Heart right ventricle (tissue), 16 donors: ENCODE measurements around the gene MATR3. TPM values are rescaled to one million over a fixed set of nuclear protein-coding genes. Genes with fewer than 3 reads are reported as not detected.

Source experiments
- ATAC-seq, 8 donors: fragments of 200-7000 bp; cut with Tn5 transposase; one replicate each; pipeline ENCODE4 v1.9.1; 2020; ENCODE audit warnings: mild to moderate bottlenecking in 8 of 8, moderate library complexity in 8 of 8, moderate number of reproducible peaks in 1 of 8
- DNase-seq, 2 donors: peaks; one replicate each; pipeline ENCODE4 v3.0.0-alpha.2; 2020
- H3K27ac ChIP-seq, 10 donors: fragments of 200-600 bp; sonication (generic) in 2 of 10; one replicate each; pipeline versions ENCODE4 v1.5.0 to v1.8.0; 2020 to 2022; ENCODE audit warnings: mild to moderate bottlenecking in 3 of 10
- H3K27me3 ChIP-seq, 7 donors: fragments of 200-600 bp; one replicate each; pipeline ENCODE4 v1.8.0; 2021 to 2022; ENCODE audit warnings: mild to moderate bottlenecking in 2 of 7
- H3K36me3 ChIP-seq, 9 donors: fragments of 200-600 bp; sonication (generic) in 1 of 9; one replicate each; pipeline versions ENCODE4 v1.5.0 to v1.8.0; 2020 to 2022; ENCODE audit warnings: mild to moderate bottlenecking in 2 of 9
- H3K4me1 ChIP-seq, 9 donors: fragments of 200-600 bp; sonication (generic) in 1 of 9; one replicate each; pipeline versions ENCODE4 v1.5.0 to v1.8.0; 2020 to 2022; ENCODE audit warnings: mild to moderate bottlenecking in 4 of 9
- H3K4me3 ChIP-seq, 10 donors: fragments of 200-600 bp; sonication (generic) in 2 of 10; one replicate each; pipeline versions ENCODE4 v1.5.0 to v1.8.0; 2020 to 2022; ENCODE audit warnings: mild to moderate bottlenecking in 7 of 10, moderate library complexity in 2 of 10
- H3K9me3 ChIP-seq, 11 donors: fragments of 200-600 bp in 10 of 11; sonication (generic) in 2 of 11; one replicate each; pipeline versions ENCODE4 v1.5.0 to v1.8.0; 2013 to 2022; ENCODE audit warnings: mild to moderate bottlenecking in 2 of 11, control low read depth in 1 of 11, moderate library complexity in 1 of 11
- WGBS, 2 donors: extraction: QIAGEN DNeasy Blood & Tissue Kit; methylation state at CpG; one replicate each; pipeline ENCODE4 v1.1.7; 2013; ENCODE audit warnings: inconsistent platforms in 1 of 2; 5-methylcytosine and 5-hydroxymethylcytosine counted together
- intact Hi-C, 10 donors: fragments of 100-400 bp; cut with DNase I; formaldehyde crosslinking; loops; one replicate each; pipeline versions ENCODE4 v1.11.1 to v1.14.2; 2022
- polyA plus RNA-seq, 2 donors: library from polyadenylated mRNA; stranded (reverse); fragments of 200-250 nt; gene quantifications; one replicate each; pipeline ENCODE4 v1.2.3, GENCODE V29; 2013
- total RNA-seq, 10 donors: library from RNA; stranded (reverse); fragmentation: NEBNext Ultra II Directional in 3 of 10; extraction: Animal tissue kit (Norgen Biotek cat#: 25700) in 3 of 10; gene quantifications; one replicate each; pipeline versions ENCODE4 v1.2.1 to v1.2.4, GENCODE V29; 2021 to 2023
- TF ChIP-seq, protein P1 (sequence below), 9 donors: fragments of 200-600 bp; sonication (generic) in 2 of 9; IDR thresholded peaks; one replicate each; pipeline versions ENCODE4 v1.5.0 to v1.8.0; 2021 to 2022; ENCODE audit warnings: antibody characterized with exemption in 9 of 9, mild to moderate bottlenecking in 5 of 9, moderate library complexity in 1 of 9
- donor health status: Arrhythmogenic right ventricular cardiomyopathy.
- donor health status: ischemic (EF 13 %, LVEDD 7.1; RV severe dilation, severe dysfunction).
- donor health status: healthy with polysubstance abuse.
- donor health status: DM: no; HTN: yes; CAD: no.
- donor health status: DM: no; HTN: no; CAD: no.
- donor health status: ischemic (EF 25% LVEDD 6.9; RV normal size, moderate dysfunction).
- donor health status: ischemic (EF 25% LVEDD 5.7; RV mildly dilated, moderate dysfunction).
- donor health status: healthy.
- donor health status: DM: yes; HTN: yes; CAD: no.
- donor health status: Ischemic cardiomyopathy.
- donor health status: ischemic (EF 35%, LVEDD 5.7; RV mildly dilated, moderate dysfunction).
- donor health status: nonischemic (EF 11% LVEDD 7.7; RV severe dilation, severe dysfunction).
- donor health status: DM: yes; HTN: yes; CAD: no.
- donor health status: PGD.
- donor health status: ischemic (EF 29% LVEDD 5.4; RV normal size, mild dysfunction).
- donor health status: nonischemic (EF 23%, LVEDD 6.1; RV moderate dilation, normal function).

The MATR3 gene
- total and polyA plus RNA-seq, 12 donors, result 86.8 to 209 (median 167) TPM

DNA sequence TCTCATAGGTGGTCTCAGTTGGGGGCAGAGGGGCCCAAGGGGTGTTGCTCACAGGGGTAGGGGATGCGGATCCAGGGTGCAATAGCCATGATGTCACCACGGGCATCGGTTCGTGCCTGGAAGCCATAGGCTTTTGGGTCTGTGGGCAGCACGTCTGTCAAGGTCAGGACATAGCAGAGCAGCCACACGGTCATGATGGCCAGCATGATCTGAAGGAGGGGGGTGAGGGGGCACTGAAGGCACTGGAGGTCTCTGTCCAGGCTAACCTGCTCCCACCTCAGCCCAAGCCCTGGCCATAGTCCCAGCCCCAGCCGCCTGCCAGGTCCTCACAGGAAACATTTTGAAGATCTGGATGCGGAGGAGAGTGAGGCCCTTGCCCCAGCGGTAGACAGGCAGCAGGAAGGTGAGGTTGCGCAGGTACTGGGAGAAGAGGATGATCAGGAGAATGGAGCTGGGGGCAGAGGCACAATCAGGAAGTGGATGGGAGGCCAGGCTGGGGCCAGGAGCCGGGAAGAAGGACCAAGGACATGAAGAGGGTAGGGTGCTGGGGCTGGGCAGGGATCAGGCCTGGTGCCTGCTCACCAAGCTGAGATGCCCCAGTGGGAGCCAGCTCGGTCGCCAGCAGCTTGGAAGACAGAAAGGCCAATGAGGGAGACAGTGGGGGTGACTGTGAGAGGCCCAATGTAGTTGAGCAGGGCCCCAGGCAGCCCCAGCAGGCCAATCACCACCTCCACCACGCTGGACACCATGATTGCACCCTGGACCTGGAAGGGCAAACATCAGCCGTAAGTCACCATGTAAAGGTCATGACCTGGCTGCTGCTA lies 86.3 kb downstream of the MATR3 start:
- Histone ChIP-seq H3K4me1 (peaks cover 0 to 12% (median 8%) of the 10 kb centered on the region in 9 donors), H3K27me3 (no peaks in the 10 kb centered on the region), H3K9me3 (no peaks in the 10 kb centered on the region), H3K4me3 (no peak overlapping the region), H3K36me3 (peaks cover 0 to 13% (median 0%) of the 10 kb centered on the region in 9 donors), H3K27ac (no peak overlapping the region)
- intact Hi-C loops, result no loop called here
- ATAC-seq, result no peak
- DNase-seq, result no peak
- TF ChIP-seq, protein P1, sequence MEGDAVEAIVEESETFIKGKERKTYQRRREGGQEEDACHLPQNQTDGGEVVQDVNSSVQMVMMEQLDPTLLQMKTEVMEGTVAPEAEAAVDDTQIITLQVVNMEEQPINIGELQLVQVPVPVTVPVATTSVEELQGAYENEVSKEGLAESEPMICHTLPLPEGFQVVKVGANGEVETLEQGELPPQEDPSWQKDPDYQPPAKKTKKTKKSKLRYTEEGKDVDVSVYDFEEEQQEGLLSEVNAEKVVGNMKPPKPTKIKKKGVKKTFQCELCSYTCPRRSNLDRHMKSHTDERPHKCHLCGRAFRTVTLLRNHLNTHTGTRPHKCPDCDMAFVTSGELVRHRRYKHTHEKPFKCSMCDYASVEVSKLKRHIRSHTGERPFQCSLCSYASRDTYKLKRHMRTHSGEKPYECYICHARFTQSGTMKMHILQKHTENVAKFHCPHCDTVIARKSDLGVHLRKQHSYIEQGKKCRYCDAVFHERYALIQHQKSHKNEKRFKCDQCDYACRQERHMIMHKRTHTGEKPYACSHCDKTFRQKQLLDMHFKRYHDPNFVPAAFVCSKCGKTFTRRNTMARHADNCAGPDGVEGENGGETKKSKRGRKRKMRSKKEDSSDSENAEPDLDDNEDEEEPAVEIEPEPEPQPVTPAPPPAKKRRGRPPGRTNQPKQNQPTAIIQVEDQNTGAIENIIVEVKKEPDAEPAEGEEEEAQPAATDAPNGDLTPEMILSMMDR (IDR thresholded peaks at IDR 0.05), result no peak
- 83 to 88% methylated on average over 15 of the region's 15 CpGs for WGBS, 2 donors

Other genes with a start within 250 kb of the MATR3 start
- gene SIL1, start 95.4 kb upstream of the MATR3 start, total RNA-seq, result 10 to 100 TPM; 26.7 to 68.1 (median 43.4) TPM
- 10 to 100 TPM; 74.3 to 94.7 TPM for gene SIL1, start 95.4 kb upstream of the MATR3 start, polyA plus RNA-seq
- gene PAIP2, start 48.1 kb downstream of the MATR3 start, total RNA-seq, result 100 to 1,000 TPM; 126 to 173 (median 139) TPM
- gene PAIP2, start 48.1 kb downstream of the MATR3 start, polyA plus RNA-seq, result 100 to 1,000 TPM in 1 of 2 donors, 10 to 100 TPM in 1; 43.8 to 103 TPM
- gene SLC23A1, start 89.6 kb downstream of the MATR3 start, total RNA-seq, result under 1 TPM in 1 of 10 donors, not detected in 9; 0.19 TPM
- gene SLC23A1, start 89.6 kb downstream of the MATR3 start, polyA plus RNA-seq, result not detected
- 1 to 10 TPM in 3 of 10 donors, under 1 TPM in 7; 0.28 to 6.6 (median 0.65) TPM for gene MZB1, start 96.2 kb downstream of the MATR3 start, total RNA-seq
- gene MZB1, start 96.2 kb downstream of the MATR3 start, polyA plus RNA-seq, result 1 to 10 TPM in 1 of 2 donors, under 1 TPM in 1; 0.67 to 1.5 TPM
- gene PROB1, start 101.4 kb downstream of the MATR3 start, total RNA-seq, result 10 to 100 TPM; 26.3 to 64.8 (median 37.3) TPM
- gene PROB1, start 101.4 kb downstream of the MATR3 start, polyA plus RNA-seq, result 10 to 100 TPM; 12.2 to 28.5 TPM
- 10 to 100 TPM; 11.8 to 24.8 (median 16.5) TPM for gene SPATA24, start 110.3 kb downstream of the MATR3 start, total RNA-seq
- 10 to 100 TPM; 14.8 to 37.5 TPM for gene SPATA24, start 110.3 kb downstream of the MATR3 start, polyA plus RNA-seq
- 10 to 100 TPM in 9 of 10 donors, 1 to 10 TPM in 1; 9.5 to 21.1 (median 14.1) TPM for gene DNAJC18, start 145.8 kb downstream of the MATR3 start, total RNA-seq
- 10 to 100 TPM in 1 of 2 donors, 1 to 10 TPM in 1; 3.4 to 12.7 TPM for gene DNAJC18, start 145.8 kb downstream of the MATR3 start, polyA plus RNA-seq
- gene ECSCR, start 169.0 kb downstream of the MATR3 start, total RNA-seq, result 10 to 100 TPM; 11.0 to 43.2 (median 17.9) TPM
- gene ECSCR, start 169.0 kb downstream of the MATR3 start, polyA plus RNA-seq, result 10 to 100 TPM; 24.4 to 64.2 TPM
- gene SMIM33, start 177.3 kb downstream of the MATR3 start, total RNA-seq, result not detected
- not detected for gene SMIM33, start 177.3 kb downstream of the MATR3 start, polyA plus RNA-seq
- 100 to 1,000 TPM in 1 of 10 donors, 10 to 100 TPM in 9; 27.2 to 116 (median 55.7) TPM for gene STING1, start 189.0 kb downstream of the MATR3 start, total RNA-seq
- gene STING1, start 189.0 kb downstream of the MATR3 start, polyA plus RNA-seq, result 10 to 100 TPM; 19.7 to 39.6 TPM